ENCODE data around the gene PPIA. TPM values are rescaled to one million over a fixed set of nuclear protein-coding genes. Genes with fewer than 3 reads are reported as not detected.

The PPIA gene
- polyA plus RNA-seq, 1 of the 3 experiments (the other 2 are of a cell fraction) = 6,267 TPM

GRCh38 chr7:44760034-44760580 is 36.4 kb upstream of the PPIA start:
- peaks cover 0 to 19% of the 10 kb centered on the region in 2 experiments; a peak in 1 of 4 replicates for H3K4me1 ChIP-seq (ENCODE audit: control insufficient read depth in 1 of 2, insufficient read depth in 2 of 2, low read depth in 1 of 2, low read length in 1 of 2)
- no peak for DNase-seq
- no peak overlapping the region for H2AFZ ChIP-seq (ENCODE audit: low read depth)
- no peak overlapping the region for H3K27ac ChIP-seq (ENCODE audit: low read depth in 2 of 2, low read length in 1 of 2)
- ChIA-PET POLR2A (no interaction called here), CTCF (no interaction called here)
- H3K79me2 ChIP-seq (ENCODE audit: insufficient read depth) = peaks cover 6% of the 10 kb centered on the region
- no peaks in the 10 kb centered on the region for H3K27me3 ChIP-seq (ENCODE audit: insufficient read depth)
- no peak overlapping the region for H3K4me3 ChIP-seq (ENCODE audit: low read depth in 2 of 2, low read length in 1 of 2)
- no peaks in the 10 kb centered on the region for H3F3A ChIP-seq (replicated peaks; ENCODE audit: insufficient read depth)
- no peak overlapping the region for H3K9ac ChIP-seq
- H3K9me3 ChIP-seq = no peaks in the 10 kb centered on the region
- H3K36me3 ChIP-seq (replicated peaks in 1 of 2; ENCODE audit: control insufficient read depth in 1 of 2, insufficient read depth in 2 of 2, low read length in 1 of 2) = peaks cover 44 to 74% of the 10 kb centered on the region in 2 experiments
- H3K4me2 ChIP-seq = no peak overlapping the region
- 90% methylated on average over 18 of the region's 18 CpGs for WGBS (ENCODE audit: low lambda C conversion rate)
- no peaks in the 10 kb centered on the region for H3K9me2 ChIP-seq
- TF ChIP-seq RXRA (IDR thresholded peaks at IDR 0.05; ENCODE audit: borderline replicate concordance, low read depth) = no peak
- no peak for TF ChIP-seq JUND (IDR thresholded peaks at IDR 0.05)
- TF ChIP-seq RCOR1 (IDR thresholded peaks at IDR 0.05; ENCODE audit: low read length) = no peak
- no peak for TF ChIP-seq RFX5 (IDR thresholded peaks at IDR 0.05; ENCODE audit: low read length)
- no peak for TF ChIP-seq ELF1 (IDR thresholded peaks at IDR 0.05)
- TF ChIP-seq GATA2 (CRISPR knock-in tag; IDR thresholded peaks at IDR 0.05) = no peak
- TF ChIP-seq MXI1 (IDR thresholded peaks at IDR 0.05; ENCODE audit: low read depth, low read length) = no peak
- no peak for TF ChIP-seq ZBTB33 (IDR thresholded peaks at IDR 0.05; ENCODE audit: borderline replicate concordance, low read depth)
- TF ChIP-seq GABPA (IDR thresholded peaks at IDR 0.05; ENCODE audit: low read depth) = no peak
- no peak for TF ChIP-seq USF1 (IDR thresholded peaks at IDR 0.05; ENCODE audit: borderline replicate concordance, low read depth)
- TF ChIP-seq SIN3A (IDR thresholded peaks at IDR 0.05; ENCODE audit: borderline replicate concordance, low read depth, low read length) = no peak
- no peak for TF ChIP-seq TCF12 (IDR thresholded peaks at IDR 0.05)
- TF ChIP-seq POLR2AphosphoS5 (IDR thresholded peaks at IDR 0.05; ENCODE audit: low read depth, low read length) = no peak
- no peak for TF ChIP-seq EP300 (IDR thresholded peaks at IDR 0.05; ENCODE audit: borderline replicate concordance in 1 of 2, low read depth in 1 of 2, low read length in 1 of 2)
- TF ChIP-seq NFIC (IDR thresholded peaks at IDR 0.05; ENCODE audit: borderline replicate concordance) = no peak
- TF ChIP-seq NRF1 (IDR thresholded peaks at IDR 0.05; ENCODE audit: low read depth, low read length) = no peak
- TF ChIP-seq YY1 (IDR thresholded peaks at IDR 0.05; ENCODE audit: low read depth) = no peak
- peaks cover 7% of the 10 kb centered on the region; the same call in 1 of the 2 replicates for H4K20me1 ChIP-seq (ENCODE audit: insufficient read depth)
